Ishikawa (cell line): Measurements from ENCODE around the gene GBF1.

Experiments
- EP300 ChIP-seq: IDR thresholded peaks from 2 replicates; pipeline ENCODE4 v1.6.1; 2012; ENCODE audit warnings: borderline replicate concordance
- MAX ChIP-seq: IDR thresholded peaks from 2 replicates; pipeline ENCODE4 v1.6.1; 2012

DNA sequence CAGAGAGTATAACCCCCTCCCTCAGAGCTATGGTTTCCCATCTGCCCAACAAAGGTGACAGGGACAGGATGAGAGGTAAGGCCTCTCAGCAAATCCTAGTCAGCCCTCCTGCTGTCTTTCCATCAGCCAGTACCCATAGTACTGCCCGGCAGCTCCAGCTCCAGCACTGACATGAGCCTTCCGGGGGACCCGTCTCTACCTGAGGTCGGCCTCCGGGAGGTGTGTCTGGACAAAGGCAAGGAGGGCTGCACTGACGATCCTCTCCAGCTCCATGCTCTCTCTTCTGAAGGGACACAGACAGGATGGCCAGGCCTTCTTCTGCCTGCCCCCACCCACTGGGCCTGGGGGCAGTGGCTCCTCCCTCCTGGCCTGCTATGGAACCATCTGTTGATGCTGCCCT, 179.6 kb downstream of the GBF1 start:
- TF ChIP-seq EP300 (no peak), MAX (no peak)
